Measurements from ENCODE around the gene CFH. TPM values are rescaled to one million over a fixed set of nuclear protein-coding genes. Genes with fewer than 3 reads are reported as not detected.
"Not testable (repeated sequence)": the region's sequence is repeated elsewhere in the genome, so short reads cannot be mapped to it uniquely, and the experiment has no call there.

The CFH gene
- 27.3 and 28.8 TPM in 2 replicates for total RNA-seq (2014; rRNA removed; shearing (Covaris generic))

DNA sequence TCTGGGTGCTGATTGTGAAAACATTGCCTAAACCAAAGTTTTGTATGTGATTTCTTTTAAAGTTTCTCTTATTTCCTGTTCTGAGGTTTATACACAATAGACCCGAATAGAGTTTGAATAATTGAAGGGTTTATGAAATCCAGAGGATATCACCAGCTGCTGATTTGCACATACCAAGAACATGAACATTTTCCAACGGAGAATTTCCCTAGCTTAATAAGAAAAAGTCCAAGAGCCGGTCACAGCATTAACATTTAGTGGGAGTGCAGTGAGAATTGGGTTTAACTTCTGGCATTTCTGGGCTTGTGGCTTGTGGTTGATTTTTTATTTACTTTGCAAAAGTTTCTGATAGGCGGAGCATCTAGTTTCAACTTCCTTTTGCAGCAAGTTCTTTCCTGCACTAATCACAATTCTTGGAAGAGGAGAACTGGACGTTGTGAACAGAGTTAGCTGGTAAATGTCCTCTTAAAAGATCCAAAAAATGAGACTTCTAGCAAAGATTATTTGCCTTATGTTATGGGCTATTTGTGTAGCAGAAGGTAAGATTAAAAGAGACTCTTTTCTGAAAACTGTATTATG, at the start of gene CFH:
TSS of gene CFH (plus strand) at position 407 of the 579 bp plus-strand sequence. CDS start at position 482, 75 bp downstream.
- peak; percentile 69 for DNase-seq (ENCODE audit: low spot score)

DNA sequence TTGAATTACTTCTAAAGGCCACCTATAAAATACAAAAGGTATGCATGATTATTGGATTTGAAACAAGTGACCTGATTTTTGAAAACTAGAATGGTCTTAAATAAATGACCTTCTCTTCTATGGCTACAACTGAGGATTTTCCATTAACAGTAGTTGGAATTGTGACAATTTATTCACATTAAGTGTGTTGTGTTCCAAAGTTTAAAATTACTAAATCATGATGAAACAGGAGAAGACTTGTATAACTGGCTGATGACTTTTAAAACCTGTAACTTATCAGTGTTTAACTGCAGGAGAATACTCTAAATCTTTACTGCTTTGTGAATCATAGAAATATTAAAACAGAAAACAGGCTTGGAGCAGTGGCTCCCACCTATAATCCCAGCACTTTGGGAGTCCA, 48.2 kb upstream of the CFH start:
- DNase-seq (ENCODE audit: low spot score) = no peak

DNA sequence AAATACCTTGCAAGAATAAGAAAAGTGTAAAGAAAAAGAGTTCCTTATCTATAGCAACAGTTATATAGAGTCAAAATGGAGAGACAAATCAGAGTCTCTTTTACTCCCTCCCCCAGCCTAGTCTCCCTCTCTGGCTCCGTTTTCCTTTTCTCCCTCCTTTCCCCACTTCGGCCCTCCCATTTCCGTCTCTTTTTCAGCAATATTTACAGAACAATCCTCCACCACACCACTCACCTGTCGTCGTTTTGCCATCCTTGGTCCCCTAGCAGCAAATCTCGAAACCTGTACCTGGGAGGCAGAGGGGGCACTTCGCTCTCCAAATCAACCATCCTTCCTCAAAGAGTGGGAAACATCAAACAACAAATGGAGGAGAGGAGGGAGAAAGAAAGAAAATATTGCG, 43.9 kb upstream of the CFH start:
- no peak for DNase-seq (ENCODE audit: low spot score)

DNA sequence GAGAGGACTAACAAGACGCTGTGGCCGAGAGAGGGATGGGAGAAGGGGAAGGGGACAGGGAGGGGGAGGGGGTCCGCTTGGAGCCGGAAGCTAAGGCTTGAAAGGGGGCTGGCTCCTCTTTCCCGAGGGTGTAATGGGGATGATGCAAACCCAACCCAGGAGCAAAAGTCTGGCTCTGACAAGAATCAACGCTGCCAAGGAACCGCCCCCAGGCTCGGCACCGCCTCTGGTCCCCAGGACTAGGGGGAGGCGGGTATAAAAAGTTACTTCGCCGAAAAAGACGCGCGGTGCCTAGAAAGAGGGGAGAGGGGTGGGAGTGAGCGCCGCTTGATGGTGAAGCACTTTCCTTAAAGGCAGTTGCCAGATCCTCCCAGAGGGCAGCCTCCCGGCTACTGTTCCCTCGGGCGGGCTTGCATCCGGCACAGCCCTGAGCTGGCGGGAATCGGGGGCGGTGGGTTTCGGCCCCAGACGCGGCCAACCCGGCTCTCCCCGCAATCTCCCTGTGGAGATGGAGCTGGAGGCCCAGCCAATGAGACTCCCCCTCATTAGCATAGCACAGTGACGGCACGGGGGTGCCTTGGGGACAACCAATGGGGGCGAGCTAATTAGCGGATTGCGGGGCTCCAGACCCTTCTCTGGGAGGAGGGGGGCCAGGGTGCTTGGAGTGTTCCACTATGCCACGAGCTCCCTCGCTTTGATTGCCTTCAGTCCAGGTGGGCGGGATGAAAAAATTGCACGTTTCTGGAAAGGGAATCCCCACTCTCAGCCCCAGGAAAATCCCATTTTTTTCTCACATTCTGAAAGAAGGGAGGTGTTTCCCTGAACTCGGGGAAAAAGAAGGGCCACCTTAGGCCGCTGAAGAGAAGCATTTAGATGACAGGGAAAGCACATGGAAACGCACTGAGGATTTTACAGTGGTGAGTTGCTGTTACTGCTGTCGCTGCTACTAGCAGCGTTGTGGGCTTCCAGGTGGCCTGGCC, 43.2 kb upstream of the CFH start, which contains the start of gene KCNT2:
TSS of gene KCNT2 (minus strand) at position 51 of the 980 bp plus-strand sequence. CDS start 131 bp downstream, outside the sequence.
- no peak for DNase-seq (ENCODE audit: low spot score)

DNA sequence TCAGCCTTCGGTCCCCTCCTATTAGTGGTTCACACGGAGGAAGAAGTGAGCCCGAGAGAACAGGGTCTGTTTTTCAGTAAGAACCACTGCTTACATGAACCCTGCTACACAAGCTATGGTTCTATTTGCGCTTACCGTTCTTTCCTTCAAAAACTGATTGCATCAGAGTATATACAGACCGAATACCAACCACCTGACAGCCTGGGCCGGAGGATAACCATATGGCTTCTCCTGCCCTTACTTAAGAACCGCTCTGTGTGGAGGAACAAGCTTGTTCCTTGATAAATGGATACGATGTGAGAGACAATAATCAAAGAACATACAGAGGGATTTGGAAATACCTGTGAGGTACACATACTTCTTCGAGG, 42.5 kb upstream of the CFH start:
- DNase-seq (ENCODE audit: low spot score) = no peak

DNA sequence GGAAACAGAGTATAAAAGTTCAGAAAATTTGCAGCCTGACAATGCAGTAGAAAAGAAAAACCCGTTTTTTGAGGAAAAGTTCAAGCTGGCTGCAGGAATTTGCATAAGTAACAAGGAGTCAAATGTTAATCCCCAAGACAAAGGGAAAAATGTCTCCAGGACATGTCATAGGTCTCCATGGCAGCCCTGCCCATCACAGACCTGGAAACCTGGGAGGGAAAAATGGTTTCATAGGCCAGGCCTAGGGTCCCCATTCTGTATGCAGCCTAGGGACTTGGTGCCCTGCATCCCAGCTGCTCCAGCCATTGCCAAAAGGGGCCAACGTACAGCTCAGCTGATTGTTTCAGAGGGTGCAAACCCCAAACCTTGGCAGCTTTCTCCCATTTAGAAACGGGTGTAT, 40.0 kb upstream of the CFH start:
- no peak for DNase-seq (ENCODE audit: low spot score)

DNA sequence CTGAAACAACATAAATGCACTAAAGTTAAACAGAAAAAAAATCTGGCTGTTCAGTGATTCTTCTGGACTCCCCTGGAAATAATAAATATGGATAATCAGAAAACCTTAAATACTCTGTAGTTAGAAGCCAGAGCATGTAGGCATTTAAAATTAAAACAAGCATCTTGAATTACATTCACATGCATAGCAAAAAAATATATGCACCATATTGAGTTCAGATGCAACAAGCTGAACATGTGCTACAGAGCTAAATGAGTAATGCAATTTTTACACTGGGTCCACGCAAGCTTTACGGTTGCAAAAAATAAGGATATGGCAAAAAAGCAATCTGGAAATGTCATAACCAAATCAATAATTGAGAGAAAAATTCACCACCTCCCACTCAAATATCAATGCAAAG, 32.1 kb upstream of the CFH start:
- no peak for DNase-seq (ENCODE audit: low spot score)

DNA sequence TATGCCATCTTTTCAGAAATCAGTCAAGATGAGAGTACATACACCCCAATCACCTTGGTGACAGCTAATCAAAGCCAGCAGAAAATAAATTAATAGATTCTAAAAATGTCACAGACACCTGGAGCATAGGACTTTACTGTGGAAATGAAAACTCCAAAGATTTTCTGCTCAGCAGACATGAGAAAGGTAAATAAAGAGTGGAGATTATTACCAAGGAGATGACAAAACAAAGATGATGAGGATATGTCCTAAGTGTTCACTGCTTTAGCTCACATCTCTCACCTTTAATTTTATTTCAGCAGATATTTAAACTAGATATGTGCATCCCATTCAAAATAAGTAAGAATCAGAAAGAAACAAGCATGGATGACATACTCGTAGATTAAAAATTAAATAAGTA, 28.8 kb upstream of the CFH start:
- peak; percentile 36 for DNase-seq (ENCODE audit: low spot score)

DNA sequence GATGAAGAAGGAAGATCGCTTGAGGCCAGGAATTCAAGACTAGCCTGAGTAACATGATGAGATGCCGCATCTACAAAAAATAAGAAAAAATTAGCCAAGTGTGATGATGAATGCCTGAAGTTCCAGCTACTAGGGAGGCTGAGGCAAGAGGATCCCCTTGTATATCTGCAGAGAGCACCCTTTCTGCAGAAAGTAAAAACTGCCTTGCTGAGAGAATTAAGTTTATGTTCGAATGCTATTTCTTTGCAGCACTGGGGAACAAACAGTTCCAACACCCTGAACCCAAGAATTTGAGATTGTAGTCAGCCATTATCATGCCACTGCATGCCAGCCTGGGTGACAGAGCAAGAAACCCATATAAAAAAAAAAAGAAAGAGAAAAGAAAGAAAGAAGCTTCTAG, 23.0 kb upstream of the CFH start:
- DNase-seq (ENCODE audit: low spot score) = no peak

- DNase-seq (ENCODE audit: low spot score) = no peak
Observed at GRCh38 chr1:196637606-196638005, 14.2 kb upstream of the CFH start.

- DNase-seq (ENCODE audit: low spot score) = no peak
Observed at GRCh38 chr1:196638466-196638865, 13.4 kb upstream of the CFH start.

DNA sequence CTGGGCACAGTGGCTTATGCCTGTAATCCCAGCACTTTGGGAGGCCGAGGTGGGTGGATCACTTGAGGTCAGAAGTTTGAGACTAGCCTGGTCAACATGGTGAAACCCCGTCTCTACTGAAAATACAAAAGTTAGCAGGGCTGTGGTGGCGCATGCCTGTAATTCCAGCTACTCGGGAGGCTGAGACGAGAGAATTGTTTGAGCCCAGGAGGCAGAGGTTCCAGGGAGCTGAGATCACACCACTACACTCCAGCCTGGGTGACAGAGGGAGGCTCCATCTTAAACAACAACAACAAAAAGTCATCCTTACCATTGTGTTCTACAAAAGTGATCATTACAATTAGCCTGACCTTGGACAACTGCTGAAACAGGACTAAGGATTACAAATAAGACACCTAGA, 12.6 kb upstream of the CFH start:
- DNase-seq (ENCODE audit: low spot score) = not testable (repeated sequence)

DNA sequence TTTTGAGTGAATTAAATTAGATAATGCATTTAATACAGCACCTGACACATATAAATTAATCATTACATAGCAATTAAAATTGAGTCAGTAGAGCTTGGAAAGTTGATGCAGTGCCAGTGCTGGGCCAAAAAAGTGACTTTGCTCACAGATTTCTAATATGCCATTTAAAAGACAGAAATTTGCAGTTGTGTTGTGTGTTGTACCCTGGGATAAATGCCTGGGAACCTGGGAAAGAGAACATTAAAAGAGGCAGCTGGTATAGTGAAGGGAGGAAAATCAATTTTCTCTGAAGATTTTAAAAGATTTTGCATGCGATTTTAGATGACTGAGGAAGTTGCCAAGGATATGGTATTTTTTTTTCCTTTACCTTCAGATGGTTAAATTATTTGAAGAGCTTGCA, 10.9 kb upstream of the CFH start:
- no peak for DNase-seq (ENCODE audit: low spot score)

DNA sequence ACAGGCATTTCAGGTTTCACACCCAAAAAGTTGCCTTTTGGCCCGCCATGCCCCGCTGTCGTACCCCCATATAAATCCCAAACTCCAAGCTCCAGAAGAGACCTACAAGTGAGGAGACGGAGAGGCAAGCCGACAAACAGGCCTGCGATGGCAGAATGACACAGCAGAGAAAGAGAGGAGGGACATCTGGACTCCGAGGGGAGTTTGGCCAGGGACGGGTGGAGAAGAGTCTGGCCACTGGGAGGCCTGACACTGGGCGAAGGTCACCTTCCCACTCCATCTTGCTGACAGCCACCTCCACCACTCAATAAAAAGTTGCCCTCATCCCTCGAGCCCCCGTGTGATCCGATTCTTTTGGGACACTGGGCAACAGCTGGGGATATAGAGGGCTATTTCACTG, 1.9 kb upstream of the CFH start:
- no peak for DNase-seq (ENCODE audit: low spot score)

DNA sequence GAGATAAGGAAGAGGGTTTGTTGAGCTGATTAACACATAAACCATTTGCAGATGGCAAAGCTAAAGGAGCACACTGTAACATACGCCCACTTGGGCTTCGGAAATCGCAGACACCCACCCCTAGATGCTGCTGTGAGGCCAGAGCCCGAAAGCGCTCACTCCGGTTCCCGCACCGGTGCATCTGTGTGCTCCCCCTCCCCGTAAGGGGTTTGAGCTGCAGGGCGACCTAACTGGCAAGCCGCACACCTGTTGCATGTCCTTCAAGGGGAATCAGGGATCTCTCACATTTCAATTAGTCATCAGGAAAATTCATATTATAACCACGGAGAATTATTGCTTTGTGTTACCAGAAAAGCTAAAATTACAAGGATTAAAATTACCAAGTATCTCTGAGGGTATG, 1.4 kb upstream of the CFH start:
- no peak for DNase-seq (ENCODE audit: low spot score)

DNA sequence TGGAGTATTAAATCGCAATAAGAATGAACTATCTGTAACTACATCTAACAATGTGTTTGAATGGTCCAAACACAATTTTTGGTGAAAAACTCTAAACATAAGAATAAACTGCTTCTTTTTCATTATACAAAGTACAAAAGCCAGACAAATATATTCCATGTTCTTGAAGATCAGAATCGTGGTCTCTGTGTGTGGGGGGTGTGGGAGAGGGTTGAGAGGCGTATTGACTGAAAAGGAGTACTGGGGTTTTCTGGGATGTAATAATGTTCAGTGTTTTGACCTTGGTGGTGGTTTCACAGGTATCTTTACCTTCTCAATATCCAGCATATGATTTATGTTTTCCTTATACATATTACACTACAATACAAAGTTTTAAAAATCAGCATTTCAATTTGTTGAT, 764 bp upstream of the CFH start:
- no peak for DNase-seq (ENCODE audit: low spot score)

DNA sequence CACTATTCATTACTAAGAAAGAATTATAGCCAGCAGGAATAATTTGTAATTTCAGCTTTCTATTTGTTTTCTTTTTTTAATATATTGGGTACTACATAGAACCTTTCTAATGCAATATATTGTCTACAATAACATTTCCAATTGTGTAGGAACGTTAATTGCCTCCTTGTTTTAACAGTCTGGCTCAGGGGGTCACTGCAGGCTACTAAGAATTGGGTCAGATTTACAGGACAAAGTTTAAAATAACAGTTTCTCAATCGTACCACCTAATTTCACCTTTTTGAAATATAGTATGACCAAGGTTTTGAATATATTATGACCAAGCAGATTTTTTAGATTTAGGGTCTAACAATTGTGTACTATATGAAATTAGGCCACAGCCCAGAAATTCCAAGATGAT, 2.4 kb downstream of the CFH start:
- DNase-seq (ENCODE audit: low spot score) = no peak

- no peak for DNase-seq (ENCODE audit: low spot score)
Observed at GRCh38 chr1:196655071-196655470, 3.2 kb downstream of the CFH start.

DNA sequence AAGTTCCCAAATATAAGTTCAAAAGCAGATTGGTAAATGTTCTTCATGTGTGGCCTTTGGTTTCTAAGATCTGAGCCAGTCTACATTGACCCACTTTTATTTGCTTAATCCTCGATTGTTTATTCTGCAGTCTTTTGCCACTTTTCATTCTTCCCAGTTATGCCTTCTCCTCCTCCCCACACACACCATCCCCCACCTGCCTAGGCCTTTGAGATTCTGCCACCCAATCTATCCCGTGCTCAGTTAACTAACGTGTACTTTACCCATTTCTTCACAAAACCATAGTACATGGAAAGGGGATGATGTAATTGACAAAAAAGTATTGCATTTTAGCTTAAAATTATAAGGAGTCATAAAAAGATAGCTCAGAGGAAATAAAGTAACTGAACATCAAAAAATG, 3.7 kb downstream of the CFH start:
- DNase-seq (ENCODE audit: low spot score) = no peak

DNA sequence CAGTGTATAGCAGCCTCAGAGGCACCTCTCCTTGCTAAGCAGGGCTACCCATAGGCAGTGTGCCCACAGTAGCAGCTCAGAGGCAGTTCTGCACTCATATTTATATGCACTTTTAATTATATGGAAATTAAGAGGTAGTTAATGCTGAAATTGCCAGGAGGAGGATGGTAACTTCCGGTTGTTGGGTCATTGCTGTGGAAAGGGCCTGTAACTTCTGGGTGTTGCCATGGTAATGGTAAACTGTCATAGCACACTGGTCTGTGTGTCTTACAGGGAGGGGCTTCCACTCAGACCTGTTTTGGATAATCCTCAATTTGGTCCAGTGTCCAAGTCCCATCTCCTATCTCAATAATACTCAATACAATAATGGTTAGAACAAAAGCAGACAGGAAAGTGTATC, 7.6 kb downstream of the CFH start:
- no peak for DNase-seq (ENCODE audit: low spot score)

DNA sequence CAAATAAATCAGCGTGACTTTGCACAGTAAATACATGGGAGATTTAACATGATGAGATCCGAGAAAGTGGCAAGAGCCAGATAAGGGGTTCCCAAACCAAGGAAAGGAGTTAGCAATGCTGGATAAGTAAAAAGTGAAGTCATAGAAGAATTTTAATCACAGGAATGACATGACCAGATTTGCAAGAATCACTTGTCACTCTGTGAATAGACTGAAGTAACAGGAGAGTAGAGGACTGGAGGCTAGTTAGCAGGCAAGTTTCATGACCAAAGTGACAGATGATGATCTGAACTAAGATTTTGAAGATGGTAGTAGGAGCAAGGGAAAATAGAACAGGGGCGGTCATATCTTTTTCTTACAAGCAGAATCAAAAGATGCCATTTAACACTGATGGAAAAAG, 8.4 kb downstream of the CFH start:
- DNase-seq (ENCODE audit: low spot score) = no peak

- DNase-seq (ENCODE audit: low spot score) = peak; percentile 49
Observed at GRCh38 chr1:196660852-196661251, 9.0 kb downstream of the CFH start.

GRCh38 chr1:196661345-196661744, 9.5 kb downstream of the CFH start:
- DNase-seq (ENCODE audit: low spot score) = no peak
